Measurements from ENCODE around the gene SET.

Gene SET

DNA sequence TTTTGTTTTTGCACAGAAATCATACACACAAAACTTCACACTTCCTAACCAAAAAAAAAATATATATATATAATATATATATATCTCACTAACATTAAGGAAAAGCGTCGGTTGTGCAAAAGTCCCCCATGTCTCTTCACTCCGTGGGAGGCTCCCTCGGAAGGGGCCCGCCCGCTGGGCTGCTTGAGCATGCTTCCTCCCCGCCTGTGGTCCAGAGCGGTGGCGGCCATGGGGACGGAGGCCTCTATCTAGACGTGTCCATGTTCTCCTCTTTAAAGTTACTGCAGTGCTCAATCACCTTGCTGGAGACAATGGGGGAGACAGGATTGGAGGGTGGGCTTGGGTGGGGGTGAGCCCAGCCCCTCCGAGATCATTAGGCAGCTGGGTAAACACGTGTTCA, 42.1 kb downstream of the SET start:
- Histone ChIP-seq H3K4me1 (ENCODE audit: insufficient read depth, low read length, severe bottlenecking) (peaks cover 15% of the 10 kb centered on the region), H3K79me2 (ENCODE audit: insufficient read depth, low read length) (no peaks in the 10 kb centered on the region), H3K9me3 (ENCODE audit: low read length) (no peaks in the 10 kb centered on the region), H3K4me3 (ENCODE audit: low read depth, low read length, poor library complexity, severe bottlenecking) (no peak overlapping the region), H3K36me3 (ENCODE audit: insufficient read depth, low read length) (peaks cover 13% of the 10 kb centered on the region; the same call in 1 of the 2 replicates), H2AFZ (ENCODE audit: low read length) (no peak overlapping the region), H3K9me2 (ENCODE audit: low read depth, low read length) (no peaks in the 10 kb centered on the region), H4K20me1 (ENCODE audit: insufficient read depth, low read length) (no peaks in the 10 kb centered on the region), H3K9ac (ENCODE audit: low read length) (no peak overlapping the region), H3K27ac (ENCODE audit: low read depth, low read length, poor library complexity, severe bottlenecking) (no peak overlapping the region), H3K4me2 (ENCODE audit: low read length) (no peak overlapping the region), H3K27me3 (ENCODE audit: insufficient read depth, low read length) (no peaks in the 10 kb centered on the region), H3F3A (ENCODE audit: insufficient read depth, low read length) (0 out of 2 replicates have a peak, but pooled peaks cover under 1% of the 10 kb centered on the region)
- TF ChIP-seq CTCF (IDR thresholded peaks at IDR 0.05; ENCODE audit: low read length) = no peak
- TF ChIP-seq EZH2 (IDR thresholded peaks at IDR 0.05; ENCODE audit: borderline replicate concordance, low read length) = no peak

DNA sequence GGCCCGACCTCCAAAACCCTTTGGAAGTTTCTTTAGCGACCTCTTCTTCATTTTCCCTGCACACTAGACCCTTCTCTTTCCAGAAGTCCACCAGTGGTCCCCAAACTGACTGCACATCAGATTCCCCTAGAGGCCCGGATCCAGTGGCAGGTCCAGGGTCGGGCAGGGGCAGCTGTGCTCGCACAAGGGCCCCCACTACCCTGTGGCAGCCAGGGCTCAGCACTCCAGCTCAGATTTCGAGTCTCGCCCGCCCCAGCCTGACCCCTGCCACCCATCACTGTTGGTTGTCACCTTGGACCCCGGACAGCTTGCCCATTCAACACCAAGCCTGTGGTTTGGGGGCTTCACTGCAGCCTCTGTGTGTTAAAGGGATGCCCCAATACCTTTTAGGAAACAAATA, 42.7 kb downstream of the SET start:
- H4K20me1 ChIP-seq (ENCODE audit: insufficient read depth, low read length) = no peaks in the 10 kb centered on the region
- H3K9me2 ChIP-seq (ENCODE audit: low read depth, low read length) = no peaks in the 10 kb centered on the region
- peaks cover 15% of the 10 kb centered on the region for H3K4me1 ChIP-seq (ENCODE audit: insufficient read depth, low read length, severe bottlenecking)
- no peak overlapping the region for H2AFZ ChIP-seq (ENCODE audit: low read length)
- H3K36me3 ChIP-seq (ENCODE audit: insufficient read depth, low read length) = peaks cover 13% of the 10 kb centered on the region; the same call in 1 of the 2 replicates
- no peak overlapping the region for H3K4me2 ChIP-seq (ENCODE audit: low read length)
- TF ChIP-seq CTCF (IDR thresholded peaks at IDR 0.05; ENCODE audit: low read length) = no peak
- no peak for TF ChIP-seq EZH2 (IDR thresholded peaks at IDR 0.05; ENCODE audit: borderline replicate concordance, low read length)
- H3K9me3 ChIP-seq (ENCODE audit: low read length) = no peaks in the 10 kb centered on the region
- H3K27me3 ChIP-seq (ENCODE audit: insufficient read depth, low read length) = no peaks in the 10 kb centered on the region
- no peak overlapping the region for H3K27ac ChIP-seq (ENCODE audit: low read depth, low read length, poor library complexity, severe bottlenecking)
- H3F3A ChIP-seq (ENCODE audit: insufficient read depth, low read length) = no peaks in the 10 kb centered on the region
- H3K9ac ChIP-seq (ENCODE audit: low read length) = no peak overlapping the region
- no peak overlapping the region for H3K4me3 ChIP-seq (ENCODE audit: low read depth, low read length, poor library complexity, severe bottlenecking)
- H3K79me2 ChIP-seq (ENCODE audit: insufficient read depth, low read length) = no peaks in the 10 kb centered on the region

DNA sequence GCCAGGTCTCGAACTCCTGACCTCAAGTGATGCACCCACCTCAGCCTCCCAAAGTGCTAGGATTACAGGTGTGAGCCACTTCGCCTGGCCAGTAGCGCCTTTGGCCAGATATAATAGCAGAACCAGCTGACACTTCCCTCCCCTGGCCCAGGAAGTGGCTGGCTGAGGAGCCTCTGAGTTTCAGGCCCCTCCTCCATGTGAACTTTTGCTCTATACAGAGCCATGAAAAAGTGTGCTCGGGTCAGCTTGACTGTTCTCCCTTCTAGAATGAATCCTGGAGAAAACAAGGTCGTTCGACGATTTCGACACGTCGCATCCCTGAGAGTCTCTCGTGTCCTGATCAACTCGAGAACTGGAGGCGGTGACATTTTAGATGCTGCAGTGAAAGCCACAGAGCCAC, 43.6 kb downstream of the SET start:
- Histone ChIP-seq H4K20me1 (ENCODE audit: insufficient read depth, low read length) (no peaks in the 10 kb centered on the region), H3K9me2 (ENCODE audit: low read depth, low read length) (no peaks in the 10 kb centered on the region), H3K4me1 (ENCODE audit: insufficient read depth, low read length, severe bottlenecking) (peaks cover 14% of the 10 kb centered on the region), H3K79me2 (ENCODE audit: insufficient read depth, low read length) (no peaks in the 10 kb centered on the region), H3K36me3 (ENCODE audit: insufficient read depth, low read length) (peaks cover 13% of the 10 kb centered on the region; the same call in 1 of the 2 replicates), H3K9me3 (ENCODE audit: low read length) (no peaks in the 10 kb centered on the region), H3K4me3 (ENCODE audit: low read depth, low read length, poor library complexity, severe bottlenecking) (no peak overlapping the region), H3K27me3 (ENCODE audit: insufficient read depth, low read length) (no peaks in the 10 kb centered on the region), H3F3A (ENCODE audit: insufficient read depth, low read length) (no peaks in the 10 kb centered on the region), H2AFZ (ENCODE audit: low read length) (no peak overlapping the region), H3K9ac (ENCODE audit: low read length) (no peak overlapping the region), H3K4me2 (ENCODE audit: low read length) (no peak overlapping the region), H3K27ac (ENCODE audit: low read depth, low read length, poor library complexity, severe bottlenecking) (no peak overlapping the region)
- TF ChIP-seq EZH2 (IDR thresholded peaks at IDR 0.05; ENCODE audit: borderline replicate concordance, low read length) (no peak), CTCF (IDR thresholded peaks at IDR 0.05; ENCODE audit: low read length) (no peak)

All from OCI-LY1 (cell line).